Naive thymus-derived CD8-positive, alpha-beta T cell (primary cell): ENCODE data around the gene TTC28. TPM values are rescaled to one million over a fixed set of nuclear protein-coding genes. Genes with fewer than 3 reads are reported as not detected.

Experiments
- ATAC-seq, 2 donors: fragments of 150-1000 bp; cut with Tn5 transposase in 1 of 2; sonication (Bioruptor Pico), chemical (Tn5 transposase) in 1 of 2; 1 replicate in 1 of 2; 2 replicates in 1 of 2; pipeline ENCODE4 v1.10.0; 2021; ENCODE audit warnings: mild to moderate bottlenecking in 2 of 2, moderate library complexity in 2 of 2
- POLR2A ChIA-PET: fragments of 350-600 bp; sonication (Branson Sonifier 250); formaldehyde crosslinking; loops from one replicate; lab custom pipeline; 2021; ENCODE audit warnings: antibody characterized with exemption; lab: Charles Lee
- DNase-seq, 10 donors: peaks; one replicate each; pipeline versions ENCODE4 v3.0.0 to v3.0.0-alpha.2; 2020 to 2022
- H3K27ac Mint-ChIP-seq, 10 donors: one replicate each; pipeline ENCODE4 v1.8.0; 2020 to 2022; ENCODE audit warnings: mild to moderate bottlenecking in 10 of 10, mixed read lengths in 10 of 10, moderate library complexity in 4 of 10, inconsistent platforms in 1 of 10
- H3K27me3 Mint-ChIP-seq, 5 donors: one replicate each; pipeline ENCODE4 v1.8.0; 2021 to 2022; ENCODE audit warnings: mixed read lengths in 5 of 5
- H3K36me3 Mint-ChIP-seq, 3 donors: one replicate each; pipeline ENCODE4 v1.8.0; 2020 to 2022; ENCODE audit warnings: mixed read lengths in 3 of 3, mild to moderate bottlenecking in 2 of 3, inconsistent platforms in 1 of 3
- H3K4me1 Mint-ChIP-seq, 4 donors: one replicate each; pipeline ENCODE4 v1.8.0; 2021 to 2022; ENCODE audit warnings: mixed read lengths in 4 of 4
- H3K4me3 Mint-ChIP-seq, 10 donors: one replicate each; pipeline ENCODE4 v1.8.0; 2020 to 2022; ENCODE audit warnings: mild to moderate bottlenecking in 10 of 10, mixed read lengths in 10 of 10, moderate library complexity in 6 of 10, inconsistent platforms in 1 of 10
- H3K9me3 Mint-ChIP-seq, 9 donors: one replicate each; pipeline ENCODE4 v1.8.0; 2020 to 2022; ENCODE audit warnings: mixed read lengths in 9 of 9, mild to moderate bottlenecking in 3 of 9, inconsistent platforms in 1 of 9, moderate library complexity in 1 of 9
- polyA plus RNA-seq, 3 donors: library from polyadenylated mRNA; unstranded; fragments of 300-500 nt; fragmentation: Illumina TruSeq; gene quantifications; one replicate each; pipeline ENCODE4 v1.2.3, GENCODE V29; 2021
- total RNA-seq, 8 experiments: library from RNA in 2 of 8; stranded (reverse) in 2 of 8; gene quantifications; one replicate each; pipeline ENCODE4 v1.2.3 and lab custom pipeline; 2021 to 2026

TTC28 gene
- total and polyA plus RNA-seq, 5 experiments from 2014 or later: 0.44 to 6.4 (median 1.3) TPM

GRCh38 chr22:28046100-28046499 lies 633.5 kb downstream of the TTC28 start:
- Mint-ChIP-seq H3K36me3 (no peaks in the 10 kb centered on the region), H3K4me3 (no peak overlapping the region), H3K27ac (no peak overlapping the region), H3K27me3 (peaks cover 0 to 1% (median 0%) of the 10 kb centered on the region in 5 donors), H3K9me3 (no peaks in the 10 kb centered on the region), H3K4me1 (peaks cover 0 to 4% (median 0%) of the 10 kb centered on the region in 4 donors)
- ATAC-seq (no peak), DNase-seq (no peak)
- POLR2A ChIA-PET: no interaction called here

DNA sequence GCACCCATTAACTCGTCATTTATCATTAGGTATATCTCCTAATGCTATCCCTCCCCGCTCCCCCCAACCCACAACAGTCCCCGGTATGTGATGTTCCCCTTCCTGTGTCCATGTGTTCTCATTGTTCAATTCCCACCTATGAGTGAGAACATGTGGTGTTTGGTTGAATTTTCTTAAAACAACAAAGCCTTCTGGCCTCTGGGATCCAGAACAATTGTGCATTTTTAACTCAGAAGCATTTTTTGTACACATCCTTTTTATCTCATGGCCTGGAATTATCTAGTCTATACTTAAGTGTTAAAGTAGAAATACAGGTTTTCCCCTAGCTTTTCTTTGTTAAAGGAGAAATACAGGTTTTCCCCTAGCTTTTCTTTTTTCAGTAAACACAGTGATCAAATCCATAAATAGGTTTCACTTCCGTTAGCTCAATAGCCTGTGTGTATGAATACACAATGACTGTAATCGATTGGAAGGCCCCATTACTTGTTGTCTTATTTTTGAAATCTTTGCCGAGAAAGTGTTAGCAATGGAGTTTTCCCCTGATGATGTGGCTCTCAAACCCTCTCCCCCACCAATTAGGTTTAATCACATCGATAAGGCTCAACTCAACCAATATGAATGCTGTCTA lies 635.0 kb downstream of the TTC28 start:
- POLR2A ChIA-PET: no interaction called here
- peaks cover 0 to 4% (median 0%) of the 10 kb centered on the region in 4 donors for H3K4me1 Mint-ChIP-seq
- peaks cover 0 to 6% (median 0%) of the 10 kb centered on the region in 9 donors for H3K9me3 Mint-ChIP-seq
- no peak overlapping the region for H3K27ac Mint-ChIP-seq
- no peak overlapping the region for H3K4me3 Mint-ChIP-seq
- peaks cover 0 to 2% (median 0%) of the 10 kb centered on the region in 5 donors for H3K27me3 Mint-ChIP-seq
- no peaks in the 10 kb centered on the region for H3K36me3 Mint-ChIP-seq
- no peak for ATAC-seq
- DNase-seq: no peak

GRCh38 chr22:28043266-28043665 lies 636.4 kb downstream of the TTC28 start:
- Mint-ChIP-seq H3K4me1 (no peaks in the 10 kb centered on the region), H3K4me3 (no peak overlapping the region), H3K27me3 (peaks cover 0 to 2% (median 0%) of the 10 kb centered on the region in 5 donors), H3K36me3 (peaks cover 0 to 3% (median 0%) of the 10 kb centered on the region in 3 donors), H3K9me3 (peaks cover 0 to 6% (median 0%) of the 10 kb centered on the region in 9 donors), H3K27ac (no peak overlapping the region)
- ATAC-seq: no peak
- no peak for DNase-seq
- POLR2A ChIA-PET: no interaction called here

DNA sequence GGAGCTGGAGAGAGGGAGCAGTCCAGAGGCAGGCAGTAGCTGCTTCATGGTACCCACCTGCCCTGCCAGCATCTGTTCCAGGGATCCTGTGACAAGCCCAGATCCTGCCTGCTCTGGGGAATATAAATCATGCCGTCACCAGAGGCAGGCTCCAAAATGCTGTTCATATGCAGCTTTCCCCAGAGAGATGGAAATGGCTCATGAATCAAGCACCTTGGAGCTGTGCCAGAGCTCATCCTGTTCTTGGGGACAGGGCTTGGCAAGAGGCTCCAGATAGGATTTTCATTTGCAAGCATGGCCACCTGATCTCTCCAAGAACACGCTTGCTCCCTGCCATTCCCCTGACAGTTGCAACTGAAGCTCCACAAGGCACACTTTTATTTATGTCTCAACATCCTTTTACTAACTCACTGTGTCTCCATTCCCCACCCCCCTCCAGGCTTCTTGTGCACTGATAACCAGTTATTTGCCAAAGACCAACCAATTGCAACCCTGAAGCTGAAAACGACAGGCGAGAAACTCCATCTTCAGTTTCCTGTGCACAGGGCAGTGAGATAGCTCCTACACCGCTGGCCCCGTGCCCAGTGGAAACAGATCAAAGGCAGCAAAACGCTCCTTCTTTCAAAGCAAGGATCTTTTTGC lies 644.8 kb downstream of the TTC28 start:
- H3K4me1 Mint-ChIP-seq: peaks cover 7 to 20% (median 12%) of the 10 kb centered on the region in 4 donors
- H3K27ac Mint-ChIP-seq: peak overlapping the region in 3 of 10 donors; percentile 7 to 34 (median 11)
- DNase-seq (peak in 7 of 10 donors; percentile 10 to 70 (median 44)), ATAC-seq (peak; percentile 47 to 70)
- peaks cover 0 to 5% (median 0%) of the 10 kb centered on the region in 9 donors for H3K9me3 Mint-ChIP-seq
- peaks cover 0 to 3% (median 0%) of the 10 kb centered on the region in 3 donors for H3K36me3 Mint-ChIP-seq
- H3K4me3 Mint-ChIP-seq: peak overlapping the region in 5 of 10 donors; percentile 3 to 19 (median 16)
- POLR2A ChIA-PET: no interaction called here
- H3K27me3 Mint-ChIP-seq: peaks cover 0 to 11% (median 5%) of the 10 kb centered on the region in 5 donors

DNA sequence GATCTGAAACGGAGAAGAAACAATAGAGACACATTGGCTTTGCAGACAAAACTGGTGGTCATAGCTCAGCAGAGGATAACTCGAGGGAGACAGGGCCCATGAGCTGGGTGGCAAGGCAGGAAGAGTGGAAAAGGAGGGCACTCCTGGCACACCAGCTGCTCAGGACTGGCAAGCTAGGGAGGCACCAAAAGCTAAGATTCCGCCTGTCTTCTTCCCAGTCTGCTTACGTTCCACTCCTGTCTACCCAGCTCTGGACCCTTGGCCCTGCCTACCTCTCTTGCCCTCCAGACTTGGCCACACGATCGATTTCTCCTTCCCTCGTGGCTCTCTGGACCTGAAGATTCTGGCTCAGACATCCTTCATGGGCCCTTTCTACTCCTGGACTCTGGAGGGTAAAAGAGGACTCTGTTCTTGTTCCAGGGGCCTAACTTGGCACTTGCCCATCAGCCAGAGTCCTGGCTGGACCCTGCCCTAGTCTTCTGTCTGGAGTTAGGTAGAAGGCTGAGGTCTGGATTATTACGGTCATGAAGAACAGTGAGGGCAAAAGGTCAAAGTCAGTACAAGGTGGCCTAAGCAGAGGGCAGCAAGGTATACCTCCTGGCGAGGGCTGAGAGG lies 645.4 kb downstream of the TTC28 start:
- Mint-ChIP-seq H3K9me3 (peaks cover 0 to 3% (median 0%) of the 10 kb centered on the region in 9 donors), H3K4me3 (no peak overlapping the region), H3K4me1 (peaks cover 7 to 20% (median 12%) of the 10 kb centered on the region in 4 donors), H3K27ac (no peak overlapping the region), H3K36me3 (peaks cover 0 to under 1% (median 0%) of the 10 kb centered on the region in 3 donors), H3K27me3 (peaks cover 0 to 11% (median 5%) of the 10 kb centered on the region in 5 donors)
- DNase-seq (no peak), ATAC-seq (no peak)
- POLR2A ChIA-PET: no interaction called here

DNA sequence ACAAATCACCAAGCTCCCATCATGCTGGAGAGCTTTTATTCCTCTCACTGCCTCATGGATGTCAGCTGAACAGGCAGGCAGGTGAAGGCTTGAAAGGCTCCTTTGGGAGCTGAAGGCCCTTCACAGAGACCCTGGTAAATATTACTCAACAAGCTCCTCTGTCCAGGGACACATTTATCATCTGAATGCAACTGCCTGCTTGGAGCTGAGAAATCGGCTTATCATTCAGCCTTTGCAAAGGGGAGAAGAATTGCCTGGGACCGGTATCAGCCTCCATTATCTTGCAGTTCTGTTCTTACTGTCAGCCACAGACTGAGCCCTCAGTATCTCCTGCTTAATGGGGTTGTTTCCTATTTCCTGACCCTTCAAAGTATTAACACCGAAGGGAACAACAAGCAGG lies 646.8 kb downstream of the TTC28 start:
- Mint-ChIP-seq H3K4me1 (peaks cover 7 to 20% (median 12%) of the 10 kb centered on the region in 4 donors), H3K9me3 (peaks cover 0 to 2% (median 0%) of the 10 kb centered on the region in 9 donors), H3K27me3 (peaks cover 0 to 11% (median 5%) of the 10 kb centered on the region in 5 donors), H3K4me3 (no peak overlapping the region), H3K36me3 (peaks cover 0 to 3% (median 0%) of the 10 kb centered on the region in 3 donors), H3K27ac (no peak overlapping the region)
- no peak for DNase-seq
- POLR2A ChIA-PET: no interaction called here
- no peak for ATAC-seq

GRCh38 chr22:28031383-28031922 lies 648.2 kb downstream of the TTC28 start:
- peaks cover 0 to 6% (median 2%) of the 10 kb centered on the region in 5 donors for H3K27me3 Mint-ChIP-seq
- no peak for ATAC-seq
- no peak overlapping the region for H3K27ac Mint-ChIP-seq
- H3K4me1 Mint-ChIP-seq: peaks cover 6 to 20% (median 12%) of the 10 kb centered on the region in 4 donors
- DNase-seq: no peak
- POLR2A ChIA-PET: no interaction called here
- no peaks in the 10 kb centered on the region for H3K9me3 Mint-ChIP-seq
- no peak overlapping the region for H3K4me3 Mint-ChIP-seq
- peaks cover 0 to 3% (median 0%) of the 10 kb centered on the region in 3 donors for H3K36me3 Mint-ChIP-seq

GRCh38 chr22:28030473-28030872 lies 649.2 kb downstream of the TTC28 start:
- ATAC-seq: no peak
- Mint-ChIP-seq H3K4me3 (no peak overlapping the region), H3K4me1 (peaks cover 2 to 12% (median 8%) of the 10 kb centered on the region in 4 donors), H3K27me3 (peaks cover 0 to 2% (median 0%) of the 10 kb centered on the region in 5 donors), H3K27ac (no peak overlapping the region), H3K36me3 (peaks cover 0 to 3% (median 0%) of the 10 kb centered on the region in 3 donors), H3K9me3 (no peaks in the 10 kb centered on the region)
- no peak for DNase-seq
- POLR2A ChIA-PET: interaction anchor here (0.7 kb wide), 1 partner anchor 9 kb away, joined by 3 read pairs; no protein-coding TSS in a partner anchor

DNA sequence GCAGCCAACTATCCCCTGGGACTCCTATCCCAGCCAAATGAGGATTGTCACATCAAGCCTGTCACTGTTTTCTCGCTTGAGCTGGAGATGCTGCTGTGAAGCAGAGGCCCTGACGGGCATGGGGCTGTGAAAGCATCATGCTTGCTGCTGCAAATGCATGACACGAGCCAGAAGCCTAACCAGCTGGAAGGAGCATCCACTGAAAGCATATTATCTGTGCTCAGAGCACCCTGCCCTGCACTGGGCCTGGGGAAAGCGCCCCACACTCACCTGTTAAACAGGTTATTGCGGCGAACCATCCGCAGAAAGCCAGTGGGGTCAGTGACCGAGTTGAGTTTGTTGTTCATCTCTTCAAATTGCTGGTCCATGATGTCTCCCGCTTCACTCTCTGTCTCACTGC lies 649.7 kb downstream of the TTC28 start:
- Mint-ChIP-seq H3K27me3 (peaks cover 0 to 2% (median 0%) of the 10 kb centered on the region in 5 donors), H3K36me3 (peaks cover 0 to 3% (median 0%) of the 10 kb centered on the region in 3 donors), H3K4me3 (no peak overlapping the region), H3K4me1 (peaks cover under 1 to 7% (median 3%) of the 10 kb centered on the region in 4 donors), H3K27ac (no peak overlapping the region), H3K9me3 (no peaks in the 10 kb centered on the region)
- DNase-seq (no peak), ATAC-seq (no peak)
- POLR2A ChIA-PET: interaction anchor here (0.7 kb wide), 1 partner anchor 10 kb away, joined by 3 read pairs; no protein-coding TSS in a partner anchor

DNA sequence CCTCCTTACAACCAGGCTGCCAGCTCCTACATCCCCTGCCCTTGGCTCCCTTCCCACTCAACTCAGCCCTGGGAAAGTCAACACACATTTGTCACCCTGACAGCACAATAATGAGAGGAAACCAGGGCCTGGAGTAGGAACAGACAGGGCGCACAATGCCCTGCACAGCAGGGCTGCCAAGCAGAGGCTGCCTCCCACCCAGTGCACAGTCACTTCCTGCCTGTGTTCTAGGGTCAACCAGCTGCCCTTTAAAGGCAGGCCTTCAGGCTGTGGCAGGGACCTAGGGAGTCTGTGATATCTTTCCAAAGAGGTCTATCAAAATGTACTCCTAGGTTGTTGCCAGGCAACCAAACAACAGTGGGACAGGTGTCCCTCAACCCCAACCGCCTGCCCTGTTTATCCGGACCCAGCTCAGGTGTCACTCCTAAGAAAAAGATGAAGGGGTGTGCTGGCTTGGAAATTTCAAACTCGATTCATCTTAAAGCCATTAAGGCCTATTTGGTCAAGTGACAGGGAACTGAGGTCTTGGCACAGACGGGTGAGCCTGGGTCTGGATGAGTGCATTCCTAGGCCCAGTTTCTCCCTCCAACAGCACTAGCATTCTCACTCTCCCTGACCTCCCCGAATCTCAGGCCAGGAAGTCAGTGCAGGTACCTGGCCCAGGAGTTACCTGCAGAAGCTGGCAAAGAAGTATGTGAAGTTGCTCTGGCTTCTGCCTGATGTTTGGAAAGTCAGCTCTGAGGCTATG lies 650.3 kb downstream of the TTC28 start:
- POLR2A ChIA-PET: no interaction called here
- no peaks in the 10 kb centered on the region for H3K9me3 Mint-ChIP-seq
- peaks cover 0 to 3% (median 0%) of the 10 kb centered on the region in 3 donors for H3K36me3 Mint-ChIP-seq
- H3K27ac Mint-ChIP-seq: no peak overlapping the region
- H3K4me1 Mint-ChIP-seq: peaks cover 0 to 1% (median under 1%) of the 10 kb centered on the region in 4 donors
- no peak overlapping the region for H3K4me3 Mint-ChIP-seq
- DNase-seq: no peak
- peaks cover 0 to 2% (median 0%) of the 10 kb centered on the region in 5 donors for H3K27me3 Mint-ChIP-seq
- no peak for ATAC-seq

DNA sequence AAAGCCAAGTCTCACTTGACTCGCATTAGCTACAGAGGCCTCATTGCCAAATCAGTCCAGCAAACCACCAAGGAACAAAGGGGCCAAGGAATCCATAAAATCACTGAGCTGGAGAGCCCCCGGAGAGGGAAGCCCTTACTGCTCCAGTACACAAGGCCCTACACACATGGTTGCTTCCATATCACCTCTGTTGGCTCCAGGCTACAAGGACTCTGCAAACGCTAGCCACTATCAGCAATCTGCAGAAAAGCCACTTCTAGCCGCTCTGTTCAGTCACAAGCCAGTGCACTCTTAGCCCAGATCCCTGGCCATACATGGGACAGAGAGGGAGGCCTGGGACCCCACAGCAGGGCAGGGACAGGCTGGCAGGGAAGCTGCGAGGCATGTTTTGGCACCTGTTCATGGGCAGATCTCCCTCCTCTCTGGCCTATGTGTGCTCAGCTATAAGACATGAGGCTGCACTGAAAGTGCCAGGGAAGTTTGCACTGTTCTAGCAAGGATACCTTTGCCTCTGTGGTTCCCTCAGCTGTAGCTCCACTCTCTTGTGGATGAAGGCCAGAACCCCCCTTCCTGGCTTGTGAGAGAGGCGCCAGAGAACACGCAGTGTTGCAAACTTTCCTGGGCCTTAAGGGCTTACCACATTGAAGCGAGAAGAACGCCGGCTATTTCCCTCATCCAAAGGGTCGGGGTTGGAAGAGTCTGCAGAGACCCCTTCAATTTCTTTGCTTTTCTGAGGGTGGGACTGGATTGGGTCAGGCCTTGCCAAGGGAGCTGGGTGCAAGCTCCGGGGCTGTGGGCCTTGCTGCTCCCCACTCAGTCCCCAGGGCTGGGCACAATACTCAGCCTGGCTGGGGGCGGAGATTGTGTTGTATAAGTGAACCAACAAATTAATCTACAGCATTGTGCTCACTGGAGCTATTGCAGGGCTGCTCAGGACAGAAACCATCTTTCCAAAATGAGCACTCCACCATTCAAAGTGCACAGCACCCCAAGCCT lies 651.9 kb downstream of the TTC28 start:
- POLR2A ChIA-PET: no interaction called here
- Mint-ChIP-seq H3K4me1 (peaks cover 0 to 1% (median 0%) of the 10 kb centered on the region in 4 donors), H3K9me3 (no peaks in the 10 kb centered on the region), H3K27ac (peak overlapping the region in 1 of 10 donors; percentile 21), H3K36me3 (peaks cover 0 to 3% (median 0%) of the 10 kb centered on the region in 3 donors), H3K27me3 (no peaks in the 10 kb centered on the region), H3K4me3 (no peak overlapping the region)
- no peak for ATAC-seq
- no peak for DNase-seq
